Smooth muscle cell of the brain vasculature (primary cell): ENCODE results near the gene ATG13.
A peak's percentile ranks its signal among the peaks of the same experiment; 100 is the strongest.
"Not testable (repeated sequence)": the region's sequence is repeated elsewhere in the genome, so short reads cannot be mapped to it uniquely, and the experiment has no call there.

ENCODE experiments used
- DNase-seq: peaks from one replicate; pipeline ENCODE4 v3.0.0-alpha.2; 2012; ENCODE audit warnings: low read depth, low spot score

The ATG13 gene

DNA sequence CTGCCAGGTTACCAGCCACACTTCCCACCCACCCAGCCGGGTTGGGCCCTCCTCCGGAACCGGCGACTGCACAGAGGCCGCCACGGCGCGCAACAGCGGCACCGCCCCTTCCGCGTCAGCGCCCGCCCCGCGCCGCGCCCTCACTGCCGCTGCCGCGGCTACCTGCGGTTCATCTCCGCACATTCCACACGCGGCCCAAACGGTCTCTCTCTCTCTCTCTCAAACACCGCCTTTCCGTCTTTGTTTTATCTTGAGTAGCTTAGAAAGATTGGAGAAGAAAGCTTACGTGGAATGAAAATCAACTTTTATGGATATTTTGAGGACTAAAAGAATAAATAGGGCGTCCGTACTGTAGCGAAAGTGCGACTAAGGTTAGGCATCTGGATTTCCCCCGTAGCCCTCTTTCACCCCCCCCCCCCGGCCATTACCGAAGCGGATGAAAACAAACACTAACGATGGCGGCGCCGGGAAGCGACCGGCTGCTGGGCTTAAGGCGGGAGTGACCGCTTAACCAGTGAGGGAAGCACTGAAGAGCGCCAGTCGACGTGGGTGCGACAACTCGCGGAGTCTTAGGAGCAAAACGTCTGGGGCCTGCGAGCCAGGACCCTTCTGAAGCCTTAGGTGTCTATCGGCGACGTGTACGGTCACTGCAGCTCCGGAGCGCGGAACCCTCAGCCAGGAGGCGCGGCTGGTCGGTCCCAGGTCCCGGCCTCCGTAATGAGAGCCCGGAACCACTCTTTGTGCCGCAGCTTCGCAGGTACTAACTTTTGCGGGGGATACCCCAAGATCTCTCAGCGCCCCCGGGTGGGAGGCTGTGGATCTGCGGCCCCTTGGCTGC lies at the start of gene ATG13, which contains the start of gene HARBI1:
Gene ATG13, plus strand, starts transcription at position 420 of the 838 bp plus-strand sequence. CDS start 26,739 bp downstream, outside the sequence.
Gene HARBI1, minus strand, starts transcription at position 94 of the 838 bp plus-strand sequence. CDS start 990 bp downstream, outside the sequence.
- DNase-seq = peak; percentile 76

DNA sequence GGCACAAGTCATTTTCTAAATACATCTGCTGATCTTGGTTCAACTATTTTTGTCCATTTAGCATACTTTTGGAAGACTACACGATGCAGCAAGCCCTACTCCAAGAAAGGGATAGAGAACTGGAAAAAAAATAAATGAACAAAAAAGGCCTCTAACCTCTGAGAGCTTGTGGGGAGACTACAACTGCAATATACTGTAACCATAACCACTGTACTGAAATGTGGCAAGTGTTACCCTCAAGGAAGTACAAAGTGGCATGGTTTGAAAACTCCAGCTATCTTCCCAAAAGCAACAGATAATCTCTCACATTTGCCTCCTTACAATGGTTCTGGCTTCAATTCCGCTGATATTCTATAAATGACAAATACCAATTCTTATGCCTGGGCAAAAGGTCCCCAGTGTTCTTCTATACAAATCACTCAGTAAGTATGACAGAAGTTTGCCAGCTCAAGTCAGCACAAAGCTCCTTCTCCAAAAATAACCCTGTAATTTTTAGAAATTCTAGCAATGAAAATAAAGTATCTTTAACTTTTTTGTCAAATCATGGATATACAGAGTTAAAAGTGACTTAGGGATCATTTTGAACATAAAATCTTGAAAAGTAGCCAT lies 46.5 kb upstream of the ATG13 start:
- no peak for DNase-seq

DNA sequence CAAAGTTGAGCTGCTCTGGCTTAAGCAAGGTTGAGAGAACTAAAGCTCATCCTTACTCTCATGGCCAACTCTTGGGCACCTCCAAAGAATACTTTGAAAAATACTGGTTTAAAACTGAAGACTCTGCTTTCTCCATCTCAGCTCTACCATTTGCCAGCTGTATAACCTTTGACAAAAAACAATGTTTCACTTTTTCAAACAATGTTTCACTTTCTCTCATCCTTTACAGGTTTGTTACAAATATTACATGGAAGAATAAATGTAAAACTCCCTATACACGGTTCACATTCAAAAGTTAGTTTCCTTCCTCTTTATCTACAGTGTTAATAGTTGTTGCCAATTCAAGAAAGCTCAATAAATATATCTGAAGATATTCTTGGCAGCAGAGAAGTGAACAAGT lies 42.7 kb upstream of the ATG13 start:
- DNase-seq = no peak

DNA sequence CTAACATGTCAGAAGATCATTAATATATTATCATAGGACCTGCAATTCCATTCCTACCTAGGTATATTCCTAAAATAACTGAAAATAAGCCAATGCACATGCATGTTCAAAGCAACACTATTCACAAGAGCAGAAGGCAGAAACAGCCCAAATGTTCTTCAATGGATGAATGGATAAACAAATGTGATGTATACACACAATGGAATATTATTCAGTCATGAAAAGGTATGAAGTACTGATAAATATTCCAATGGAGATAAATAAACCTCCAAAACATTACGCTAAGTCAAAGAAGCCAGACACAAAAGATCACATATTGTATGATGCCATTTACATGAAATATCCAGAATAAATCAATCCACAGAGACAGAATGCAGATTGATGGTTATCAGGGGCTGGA lies 40.3 kb upstream of the ATG13 start:
- no peak for DNase-seq

DNA sequence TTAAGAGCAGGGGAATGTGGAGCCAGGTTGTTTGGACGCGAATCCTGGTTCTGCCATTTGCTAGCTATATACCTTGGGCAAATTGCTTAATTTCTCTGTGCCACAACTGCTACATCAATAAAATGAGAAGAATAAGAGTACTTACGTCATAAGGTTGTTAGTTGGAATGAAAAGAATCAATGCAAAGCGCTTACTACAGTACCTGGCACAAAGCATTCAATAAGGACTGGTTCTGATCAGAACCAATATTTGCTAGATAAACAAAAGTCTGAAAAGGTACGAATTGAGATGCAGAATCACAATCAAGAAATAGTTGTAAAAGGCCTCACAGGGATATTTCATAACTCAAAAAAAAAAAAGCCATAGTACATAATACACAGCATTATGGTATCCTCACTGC lies 34.8 kb upstream of the ATG13 start:
- no peak for DNase-seq

DNA sequence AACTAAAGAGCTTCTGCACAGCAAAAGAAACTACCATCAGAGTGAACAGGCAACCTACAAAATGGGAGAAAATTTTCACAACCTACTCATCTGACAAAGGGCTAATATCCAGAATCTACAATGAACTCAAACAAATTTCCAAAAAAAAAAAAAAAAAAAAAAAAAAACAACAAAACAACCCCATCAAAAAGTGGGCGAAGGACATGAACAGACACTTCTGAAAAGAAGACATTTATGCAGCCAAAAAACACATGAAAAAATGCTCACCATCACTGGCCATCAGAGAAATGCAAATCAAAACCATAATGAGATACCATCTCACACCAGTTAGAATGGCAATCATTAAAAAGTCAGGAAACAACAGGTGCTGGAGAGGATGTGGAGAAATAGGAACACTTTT lies 33.8 kb upstream of the ATG13 start:
- not testable (repeated sequence) for DNase-seq

DNA sequence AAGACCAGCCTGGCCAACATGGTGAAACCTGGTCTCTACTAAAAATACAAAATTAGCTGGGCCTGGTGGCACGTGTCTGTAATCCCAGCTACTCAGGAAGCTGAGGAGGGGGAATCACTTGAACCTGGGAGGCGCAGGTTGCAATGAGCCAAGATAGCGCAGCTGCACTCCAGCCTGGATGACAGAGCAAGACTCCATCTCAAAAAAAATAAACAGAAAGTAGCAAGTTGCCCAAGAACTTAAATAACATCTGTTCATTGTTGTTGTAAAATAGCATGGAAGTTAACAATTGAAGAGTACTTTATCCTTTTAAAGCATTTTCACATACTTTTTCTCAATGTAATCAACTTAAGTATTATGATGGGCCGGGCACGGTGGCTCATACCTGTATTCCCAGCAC lies 29.2 kb upstream of the ATG13 start:
- DNase-seq = no peak

DNA sequence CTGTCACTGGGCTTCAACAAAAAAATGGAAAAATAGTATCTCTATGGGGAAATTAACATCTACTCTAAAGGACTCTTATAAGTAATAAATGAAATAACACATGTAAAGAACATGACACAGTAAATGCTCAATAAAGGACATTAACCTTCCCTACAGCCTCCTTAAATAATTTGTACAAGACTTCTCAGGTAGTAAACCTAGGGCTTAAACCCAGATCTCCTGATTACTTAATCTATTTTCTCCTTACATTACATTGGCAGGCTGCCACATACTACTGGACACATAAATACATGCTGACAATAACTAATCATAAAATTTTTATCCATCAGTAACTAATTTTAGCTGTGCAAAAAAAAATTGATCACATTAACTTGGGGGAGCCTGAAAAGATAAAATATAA lies 28.4 kb upstream of the ATG13 start:
- no peak for DNase-seq

DNA sequence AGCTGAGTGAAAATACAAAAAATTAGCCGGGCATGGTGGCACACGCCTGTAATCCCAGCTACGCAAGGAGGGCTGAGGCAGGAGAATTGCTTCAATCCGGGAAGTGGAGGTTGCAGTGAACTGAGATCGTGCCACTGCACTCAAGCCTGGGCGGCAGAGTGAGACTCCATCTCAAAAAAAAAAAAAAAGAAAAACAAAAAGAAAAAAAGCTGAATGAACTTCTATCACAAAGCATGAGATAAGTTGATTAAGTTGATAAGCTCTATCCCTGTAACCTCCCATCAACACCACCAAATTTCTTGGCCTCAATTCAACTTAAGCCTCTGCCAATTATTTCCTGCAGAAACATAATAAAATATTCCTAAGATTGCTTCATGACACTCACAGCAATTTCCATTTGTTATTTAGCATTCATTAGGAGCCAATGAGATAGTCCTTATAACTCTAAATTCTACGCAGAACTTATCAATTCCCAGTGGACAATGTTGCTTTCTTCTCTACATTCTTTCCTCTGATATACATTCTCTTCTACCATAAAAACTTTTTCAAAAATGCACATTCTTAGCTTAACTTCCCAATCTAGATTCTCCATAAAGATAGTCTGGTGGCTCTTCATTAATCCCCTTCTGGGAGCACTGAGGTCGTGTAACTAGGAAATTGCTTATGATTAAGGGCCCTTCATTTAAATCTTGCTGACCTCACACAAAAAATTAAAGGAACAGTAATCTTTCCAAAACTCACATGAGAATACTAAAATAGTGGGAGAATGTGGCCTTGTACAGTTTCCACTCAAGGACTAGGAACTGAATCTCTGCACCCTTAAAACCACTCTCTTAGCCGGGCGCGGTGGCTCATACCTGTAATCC lies 26.4 kb upstream of the ATG13 start:
- no peak for DNase-seq

DNA sequence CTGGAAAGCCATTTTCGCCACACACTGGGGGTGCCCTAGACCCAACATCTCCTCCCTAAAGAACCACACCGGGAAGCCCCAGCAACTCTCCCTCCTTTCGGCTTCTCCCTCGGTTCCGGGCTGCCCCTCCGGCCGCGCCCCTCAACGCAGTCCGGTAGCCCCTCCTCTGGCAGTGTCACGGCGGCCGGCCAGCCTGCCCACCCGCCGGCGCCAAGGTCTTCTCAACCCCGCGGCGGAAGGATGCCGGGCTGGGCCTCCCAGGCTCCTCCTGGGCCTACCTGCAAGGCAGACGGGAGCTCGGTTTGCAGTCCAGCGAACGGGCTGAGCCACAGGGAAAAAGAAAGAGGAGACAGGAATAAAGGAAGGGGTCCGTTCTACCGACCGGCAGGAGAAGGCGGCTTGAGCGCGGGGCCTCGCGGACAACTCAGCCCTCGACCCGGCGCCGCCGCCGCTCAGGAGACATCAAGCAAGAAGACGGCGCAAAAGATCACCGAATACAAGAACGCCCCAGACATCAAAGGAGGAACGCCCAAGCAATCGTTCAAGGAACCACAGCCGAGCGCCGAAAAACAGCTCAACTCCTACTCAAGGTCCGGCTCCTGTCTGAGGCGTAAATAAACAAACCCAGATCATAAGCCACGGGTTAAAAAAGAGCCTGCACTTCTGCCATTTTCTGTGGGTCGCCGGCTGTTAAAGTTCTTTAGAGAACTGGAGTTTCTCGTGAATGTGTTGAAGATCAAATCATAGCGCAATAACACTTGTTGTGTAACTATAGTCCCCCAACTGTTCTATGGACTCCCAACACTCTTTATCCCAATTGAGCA lies 23.6 kb upstream of the ATG13 start, which contains the start of gene AMBRA1:
Gene AMBRA1, minus strand, starts transcription at position 474 of the 824 bp plus-strand sequence. CDS start 45,643 bp downstream, outside the sequence.
- DNase-seq = peak; percentile 79

DNA sequence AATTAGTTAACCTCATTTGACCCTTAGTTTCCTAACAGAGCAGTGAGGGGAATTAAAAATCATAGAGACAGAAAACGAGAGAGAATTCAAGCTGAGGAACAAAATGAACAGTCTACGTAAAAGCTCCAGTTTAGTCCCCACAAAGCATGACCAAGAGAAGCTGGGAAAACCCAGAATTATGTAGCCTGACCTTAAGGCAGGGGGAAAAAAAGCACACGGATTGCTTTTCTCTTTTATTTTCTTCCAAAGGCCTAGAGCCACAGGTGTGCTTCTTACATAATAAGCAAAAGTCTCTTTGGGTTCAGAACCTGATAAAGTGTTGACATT lies 23.0 kb upstream of the ATG13 start:
- no peak for DNase-seq

DNA sequence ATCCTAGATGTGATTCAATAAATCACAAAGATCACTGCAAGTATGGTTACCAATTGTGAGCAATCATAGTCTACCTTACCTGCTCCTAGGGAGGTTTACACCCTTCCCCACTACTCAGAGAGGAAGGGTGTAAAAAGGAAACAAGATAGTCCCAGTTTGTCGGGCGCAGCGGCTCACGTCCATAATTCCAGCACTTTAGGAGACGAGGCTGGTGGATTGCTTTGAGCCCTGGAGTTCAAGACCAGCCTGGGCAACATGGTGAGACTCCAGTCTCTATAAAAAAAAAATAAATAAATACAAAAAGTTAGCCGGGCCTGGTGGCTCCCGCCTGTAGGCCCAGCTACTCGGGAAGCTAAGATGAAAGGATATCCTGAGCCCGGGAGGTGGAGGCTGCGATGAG lies 22.6 kb upstream of the ATG13 start:
- no peak for DNase-seq

DNA sequence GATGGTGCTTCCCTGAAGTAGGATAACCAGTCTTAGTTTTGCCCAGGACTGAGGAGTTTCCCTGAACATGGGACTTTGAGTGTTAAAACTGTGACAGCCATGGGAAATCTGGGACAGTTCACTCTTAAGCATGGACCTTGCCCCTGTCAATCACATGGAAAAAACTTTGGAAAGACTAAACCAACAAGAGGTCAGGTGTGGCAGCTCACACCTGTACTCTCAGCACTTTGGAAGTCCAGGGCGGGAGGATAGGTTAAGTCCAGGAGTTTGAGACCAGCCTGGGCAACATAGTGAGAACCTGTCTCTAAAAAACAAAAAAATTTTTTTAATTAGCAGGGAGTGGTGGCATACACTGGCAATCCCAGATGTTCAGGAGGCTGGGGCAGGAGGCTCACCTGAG lies 20.2 kb upstream of the ATG13 start:
- no peak for DNase-seq

DNA sequence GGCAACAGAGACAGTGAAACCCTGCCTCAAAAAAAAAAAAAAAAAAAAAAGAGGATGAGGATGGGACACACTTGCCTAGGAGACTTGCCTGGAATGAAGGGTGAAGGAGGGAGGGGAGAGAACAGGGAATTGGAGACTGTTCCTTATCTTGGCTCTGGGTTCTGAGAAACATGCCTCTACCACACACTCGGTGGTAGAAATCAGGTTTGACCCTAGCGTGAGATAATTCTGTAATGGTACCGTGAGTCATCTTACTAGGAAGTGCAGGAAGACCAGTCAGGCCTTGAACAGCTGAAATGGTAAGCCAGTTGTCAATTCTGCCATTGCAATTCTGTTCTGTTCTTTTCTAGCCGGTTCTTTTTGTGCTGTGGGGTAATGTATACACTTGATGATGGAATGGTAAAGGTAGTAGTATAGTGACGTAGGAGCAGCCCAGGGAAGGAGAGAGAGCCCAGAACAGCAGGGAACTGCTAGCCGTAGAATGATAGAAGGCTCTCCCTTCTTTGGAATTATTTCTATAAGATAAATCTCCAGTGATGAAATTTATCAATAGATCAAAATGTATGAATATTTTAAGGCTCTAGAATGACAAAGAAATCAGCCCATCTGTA lies 19.6 kb upstream of the ATG13 start:
- no peak for DNase-seq

DNA sequence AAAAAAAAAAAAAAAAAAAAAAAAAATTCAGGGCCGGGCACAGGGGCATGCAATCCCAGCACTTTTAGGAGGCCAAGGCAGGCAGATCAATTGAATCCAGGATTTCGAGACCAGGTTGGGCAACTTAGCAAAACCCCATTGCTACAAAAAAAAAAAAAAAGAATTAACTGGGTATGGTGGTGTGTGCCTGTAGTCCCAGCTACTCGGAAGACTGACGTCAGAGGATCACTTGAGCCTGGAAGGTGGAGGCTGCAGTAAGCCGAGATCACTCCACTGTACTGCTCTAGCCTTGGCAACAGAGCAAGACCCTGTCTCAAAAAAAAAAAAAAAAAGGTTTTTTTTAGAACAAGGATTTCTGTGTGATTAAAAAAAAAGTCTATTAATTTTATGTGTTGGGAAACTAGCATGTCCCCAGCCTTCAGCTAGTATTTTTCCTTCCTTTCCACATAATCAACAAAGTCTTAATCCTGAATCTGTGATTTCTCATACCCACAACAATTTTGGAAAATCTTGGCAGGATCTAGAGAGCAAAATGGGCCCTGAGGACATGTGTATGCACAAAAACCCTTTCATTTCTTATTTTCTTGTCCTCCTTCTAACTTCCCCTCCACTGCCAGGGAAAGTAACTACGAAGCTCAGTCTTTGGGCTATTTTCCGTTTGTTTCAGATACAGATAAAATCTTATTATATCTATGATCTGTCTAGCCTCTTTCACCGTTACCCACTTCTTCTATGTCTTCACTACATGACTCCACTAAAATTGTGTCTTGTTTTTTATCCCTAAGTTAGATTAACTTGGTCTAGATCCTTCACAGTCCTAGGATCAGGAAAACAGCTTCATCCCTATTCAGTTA lies 17.8 kb upstream of the ATG13 start:
- DNase-seq = no peak

DNA sequence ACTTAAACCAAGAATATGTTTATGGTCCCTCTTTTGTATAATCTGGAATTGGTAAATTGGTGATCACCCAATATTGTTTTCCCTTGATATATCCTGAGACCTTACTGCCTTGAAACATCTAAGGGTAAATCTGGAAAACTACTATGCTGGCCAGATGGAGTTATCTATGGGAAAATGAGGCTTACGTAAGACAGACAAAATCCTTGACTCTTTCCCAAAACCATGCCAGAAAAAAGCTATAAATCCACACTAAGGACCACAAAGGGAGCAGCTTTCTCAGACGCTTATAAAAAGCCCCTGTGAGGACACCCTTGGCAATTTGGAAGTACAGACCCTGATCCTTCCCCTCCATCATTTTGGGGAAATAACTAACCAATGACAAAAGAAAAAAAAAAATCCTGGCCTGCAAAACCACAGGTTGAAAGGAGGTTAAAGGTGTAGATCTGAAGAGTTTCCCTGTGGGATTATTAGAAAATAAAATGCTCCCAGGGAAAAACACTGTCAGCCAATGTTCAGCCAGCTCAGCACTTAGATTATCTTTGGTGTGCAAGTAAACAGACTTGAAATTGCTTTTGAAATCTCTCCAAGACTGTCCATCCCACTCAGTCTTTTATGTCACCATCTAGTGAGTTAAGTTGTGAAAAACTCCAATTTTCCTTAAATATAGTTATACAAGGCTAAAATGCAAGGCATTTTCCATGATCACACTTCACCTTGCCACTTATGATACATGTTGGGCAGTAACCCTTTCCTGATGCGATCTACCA lies 17.0 kb upstream of the ATG13 start:
- DNase-seq = no peak

DNA sequence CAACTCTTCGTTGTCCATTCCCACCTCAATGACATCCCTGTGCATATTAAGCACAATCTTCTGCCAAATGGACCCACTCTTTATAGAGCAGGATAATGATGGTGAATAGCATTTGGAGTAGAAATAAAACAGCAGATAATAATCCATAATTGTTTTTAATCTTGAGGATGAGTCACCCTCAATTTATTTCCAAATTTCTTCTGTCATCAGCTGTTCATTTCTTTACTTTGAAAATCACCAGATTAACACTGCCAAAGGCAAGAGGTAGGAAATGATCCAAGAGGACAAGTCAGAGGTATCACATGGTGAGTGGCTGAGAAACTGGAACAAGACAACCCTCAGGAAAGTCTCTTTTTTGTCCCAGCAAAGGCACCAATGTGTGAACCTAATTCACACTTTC lies 16.2 kb upstream of the ATG13 start:
- DNase-seq = no peak

DNA sequence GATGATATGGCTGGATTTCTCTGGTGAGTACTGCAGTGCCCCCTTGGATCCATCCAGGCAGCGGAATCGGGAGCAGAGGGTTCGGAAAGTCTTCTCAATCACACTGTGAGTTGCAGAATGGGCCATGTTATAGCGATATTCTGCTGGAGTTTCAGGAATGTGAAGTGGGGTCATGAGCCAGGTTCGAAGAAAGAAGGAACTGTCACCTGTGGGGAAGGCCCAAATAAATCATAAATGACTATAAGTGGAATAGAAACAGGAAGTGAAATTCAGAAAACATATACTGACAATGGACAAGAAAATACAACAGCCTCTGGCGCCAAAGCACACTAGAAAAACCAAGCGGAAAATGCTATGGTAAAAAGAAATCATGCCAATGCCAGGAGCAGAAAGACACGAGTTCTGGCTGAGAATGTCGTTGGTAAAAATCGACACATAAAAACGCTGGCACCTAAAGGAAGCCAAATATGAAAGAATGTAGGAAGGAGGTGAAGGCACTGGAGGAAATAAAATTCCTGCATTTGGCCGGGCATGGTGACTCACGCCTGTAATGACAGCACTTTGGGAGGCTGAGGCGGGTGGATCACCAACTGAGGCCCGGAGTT lies 13.5 kb upstream of the ATG13 start:
- no peak for DNase-seq

DNA sequence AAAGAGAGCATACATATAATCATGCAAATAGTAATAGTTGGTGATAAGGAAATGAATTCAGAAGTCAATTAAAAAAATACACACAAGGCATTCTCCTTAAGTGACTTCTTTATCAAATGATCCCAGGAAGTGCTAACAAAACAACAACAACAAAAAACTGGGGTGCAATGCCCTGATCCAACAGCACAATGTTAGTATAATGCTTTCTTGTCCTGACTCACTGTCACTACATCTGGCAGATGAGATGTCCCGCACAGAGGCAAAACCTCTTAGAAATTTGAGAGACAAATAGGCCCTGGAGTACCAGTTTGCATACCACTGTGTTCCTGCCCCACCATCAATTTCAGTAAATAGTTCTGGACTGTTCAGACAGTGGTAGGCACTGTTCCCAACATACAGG lies 12.6 kb upstream of the ATG13 start:
- no peak for DNase-seq
